IPS DF 19.7 (cell line): ENCODE data around the gene RADIL.

Source experiments
- DNase-seq: peaks from one replicate; pipeline ENCODE4 v3.0.0-alpha.2; 2013; ENCODE audit warnings: low read depth, low spot score

Gene RADIL

GRCh38 chr7:4758111-4758510, 125.4 kb downstream of the RADIL start:
- no peak for DNase-seq

GRCh38 chr7:4755045-4755444, 128.5 kb downstream of the RADIL start:
- DNase-seq = no peak

GRCh38 chr7:4754433-4755010, 129.0 kb downstream of the RADIL start:
- DNase-seq = no peak

- DNase-seq = no peak
Observed at GRCh38 chr7:4753598-4754432, 129.7 kb downstream of the RADIL start.

- no peak for DNase-seq
Observed at GRCh38 chr7:4751398-4751947, 132.0 kb downstream of the RADIL start.

GRCh38 chr7:4749798-4750197, 133.7 kb downstream of the RADIL start:
- no peak for DNase-seq

- no peak for DNase-seq
Observed at GRCh38 chr7:4749363-4749762, 134.2 kb downstream of the RADIL start.
